Neural progenitor cell (in vitro differentiated cells): ENCODE results near the gene RSF1.

Experiments used
- EZH2 ChIP-seq: fragments of 200-600 bp; sonication (generic); IDR thresholded peaks from 2 replicates; pipeline ENCODE4 v1.6.1; 2017; ENCODE audit warnings: antibody characterized with exemption, mild to moderate bottlenecking, moderate library complexity
- TF ChIP-seq, protein P1 (sequence below): fragments of 200-600 bp; sonication (generic); IDR thresholded peaks from 2 replicates; pipeline ENCODE4 v1.5.1; 2017; ENCODE audit warnings: antibody characterized with exemption, mild to moderate bottlenecking

DNA sequence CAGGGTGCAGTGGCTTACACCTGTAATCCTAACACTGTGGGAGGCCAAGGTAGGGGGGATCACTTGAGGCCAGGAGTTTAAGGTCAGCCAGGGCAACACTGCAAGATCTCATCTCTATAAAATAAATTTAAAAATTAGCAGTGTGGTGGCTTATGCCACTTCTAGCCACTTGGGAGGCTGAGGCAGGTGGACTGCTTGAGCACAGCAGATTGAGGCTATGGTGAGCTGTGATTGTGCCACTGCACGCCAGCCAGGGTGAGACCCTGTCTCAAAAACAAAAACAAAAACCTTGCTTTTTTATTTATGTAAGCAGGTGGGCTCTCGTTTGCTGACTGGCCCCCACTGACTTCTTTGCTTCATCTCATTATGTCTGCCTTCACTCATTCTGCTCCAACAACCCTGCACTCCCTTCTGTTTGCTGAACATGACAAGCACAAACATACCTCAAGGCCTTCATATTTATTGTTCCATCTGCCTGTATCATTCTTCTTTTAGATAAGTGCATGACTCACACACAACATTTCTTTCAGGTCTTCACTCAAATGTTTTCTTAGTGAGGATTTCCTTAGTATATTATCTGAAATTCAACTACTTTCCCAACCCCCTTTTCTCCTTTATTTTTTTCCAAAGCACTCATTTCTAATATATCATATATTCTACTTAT, 150.5 kb downstream of the RSF1 start:
- TF ChIP-seq, protein P1, sequence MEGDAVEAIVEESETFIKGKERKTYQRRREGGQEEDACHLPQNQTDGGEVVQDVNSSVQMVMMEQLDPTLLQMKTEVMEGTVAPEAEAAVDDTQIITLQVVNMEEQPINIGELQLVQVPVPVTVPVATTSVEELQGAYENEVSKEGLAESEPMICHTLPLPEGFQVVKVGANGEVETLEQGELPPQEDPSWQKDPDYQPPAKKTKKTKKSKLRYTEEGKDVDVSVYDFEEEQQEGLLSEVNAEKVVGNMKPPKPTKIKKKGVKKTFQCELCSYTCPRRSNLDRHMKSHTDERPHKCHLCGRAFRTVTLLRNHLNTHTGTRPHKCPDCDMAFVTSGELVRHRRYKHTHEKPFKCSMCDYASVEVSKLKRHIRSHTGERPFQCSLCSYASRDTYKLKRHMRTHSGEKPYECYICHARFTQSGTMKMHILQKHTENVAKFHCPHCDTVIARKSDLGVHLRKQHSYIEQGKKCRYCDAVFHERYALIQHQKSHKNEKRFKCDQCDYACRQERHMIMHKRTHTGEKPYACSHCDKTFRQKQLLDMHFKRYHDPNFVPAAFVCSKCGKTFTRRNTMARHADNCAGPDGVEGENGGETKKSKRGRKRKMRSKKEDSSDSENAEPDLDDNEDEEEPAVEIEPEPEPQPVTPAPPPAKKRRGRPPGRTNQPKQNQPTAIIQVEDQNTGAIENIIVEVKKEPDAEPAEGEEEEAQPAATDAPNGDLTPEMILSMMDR: no peak
- no peak for TF ChIP-seq EZH2
